ENCODE data around the gene TET3. TPM values are rescaled to one million over a fixed set of nuclear protein-coding genes. Genes with fewer than 3 reads are reported as not detected.
A peak's percentile ranks its signal among the peaks of the same experiment; 100 is the strongest.

The TET3 gene
- polyA plus RNA-seq, 1 experiment: 3.1 TPM

DNA sequence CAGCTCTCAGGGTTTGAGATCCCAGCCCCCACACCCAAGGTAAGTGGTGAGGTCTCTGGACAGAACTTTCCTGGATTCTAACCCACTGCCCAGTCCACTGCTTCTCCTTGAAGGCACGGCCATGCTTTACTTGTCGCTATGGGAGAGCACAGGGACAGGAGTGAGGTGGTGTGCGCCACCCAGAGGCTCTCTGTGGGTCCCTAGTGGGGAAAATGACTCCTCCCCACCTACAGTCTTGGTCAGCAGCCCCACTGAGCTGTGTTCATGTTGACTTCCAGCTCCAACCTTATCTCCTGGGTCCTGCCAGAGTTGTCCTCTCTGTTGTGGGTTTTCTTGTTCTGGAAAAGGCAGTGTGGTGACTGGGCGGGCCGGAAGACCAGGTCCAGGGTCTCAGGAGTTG is 11.1 kb downstream of the TET3 start:
- no peak for DNase-seq (ENCODE audit: low read depth, low spot score)
- TF ChIP-seq, protein P1, sequence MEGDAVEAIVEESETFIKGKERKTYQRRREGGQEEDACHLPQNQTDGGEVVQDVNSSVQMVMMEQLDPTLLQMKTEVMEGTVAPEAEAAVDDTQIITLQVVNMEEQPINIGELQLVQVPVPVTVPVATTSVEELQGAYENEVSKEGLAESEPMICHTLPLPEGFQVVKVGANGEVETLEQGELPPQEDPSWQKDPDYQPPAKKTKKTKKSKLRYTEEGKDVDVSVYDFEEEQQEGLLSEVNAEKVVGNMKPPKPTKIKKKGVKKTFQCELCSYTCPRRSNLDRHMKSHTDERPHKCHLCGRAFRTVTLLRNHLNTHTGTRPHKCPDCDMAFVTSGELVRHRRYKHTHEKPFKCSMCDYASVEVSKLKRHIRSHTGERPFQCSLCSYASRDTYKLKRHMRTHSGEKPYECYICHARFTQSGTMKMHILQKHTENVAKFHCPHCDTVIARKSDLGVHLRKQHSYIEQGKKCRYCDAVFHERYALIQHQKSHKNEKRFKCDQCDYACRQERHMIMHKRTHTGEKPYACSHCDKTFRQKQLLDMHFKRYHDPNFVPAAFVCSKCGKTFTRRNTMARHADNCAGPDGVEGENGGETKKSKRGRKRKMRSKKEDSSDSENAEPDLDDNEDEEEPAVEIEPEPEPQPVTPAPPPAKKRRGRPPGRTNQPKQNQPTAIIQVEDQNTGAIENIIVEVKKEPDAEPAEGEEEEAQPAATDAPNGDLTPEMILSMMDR (IDR thresholded peaks at IDR 0.05; ENCODE audit: low read depth, low read length): no peak
- H3K9me3 ChIP-seq (ENCODE audit: control insufficient read depth, insufficient read depth, low read length): no peaks in the 10 kb centered on the region
- POLR2A ChIA-PET: no interaction called here
- H3K27me3 ChIP-seq (ENCODE audit: control insufficient read depth, insufficient read depth, low read length): no peaks in the 10 kb centered on the region
- no peak overlapping the region for H3K4me3 ChIP-seq (ENCODE audit: low read depth, low read length)
- CTCF ChIA-PET: interaction anchor here (1.6 kb wide), 1 partner anchor 9 kb away, joined by 5 read pairs; no protein-coding TSS in a partner anchor
- no peak overlapping the region for H3K27ac ChIP-seq (ENCODE audit: low read depth, low read length)

DNA sequence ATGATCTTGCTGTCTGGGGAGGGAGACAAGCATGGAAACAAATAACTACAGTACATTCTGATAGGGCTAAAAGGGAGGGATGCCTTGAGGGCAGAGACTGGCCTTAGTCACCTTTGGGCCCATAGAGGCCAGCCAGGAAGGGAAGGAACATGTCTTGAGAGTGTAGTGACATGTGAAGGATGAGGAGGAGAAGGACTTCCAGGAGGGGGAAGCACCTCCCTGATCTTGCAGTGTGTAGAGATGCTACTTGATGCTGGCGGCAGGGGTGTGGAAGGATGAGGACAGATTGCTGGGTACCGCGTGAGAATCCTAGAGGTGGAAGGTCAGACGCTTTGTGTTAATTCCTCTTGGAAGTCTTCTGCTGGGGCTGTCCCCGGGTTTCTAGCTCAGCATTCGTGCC is 13.1 kb downstream of the TET3 start:
- CTCF ChIA-PET: no interaction called here

DNA sequence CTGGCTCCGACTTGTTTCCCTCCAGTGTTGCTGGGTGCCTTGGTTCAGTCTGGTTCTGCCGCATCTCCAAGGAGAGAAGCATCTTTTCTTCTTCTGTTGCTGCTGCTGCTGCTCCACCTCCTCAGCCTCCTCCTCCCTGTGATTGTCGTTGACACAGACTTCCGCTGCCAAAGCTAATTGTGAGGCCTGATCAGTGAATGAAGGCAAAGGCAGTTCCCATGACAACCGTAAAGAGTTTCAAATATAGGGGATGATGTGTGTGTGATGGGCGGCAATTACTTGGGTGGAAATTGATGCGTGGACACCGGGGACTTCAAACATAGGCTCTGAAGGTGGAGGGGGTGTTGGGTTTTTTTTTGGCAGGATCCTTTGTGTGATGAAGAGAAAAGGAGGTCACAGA is 13.7 kb downstream of the TET3 start:
- H3K27me3 ChIP-seq (ENCODE audit: control insufficient read depth, insufficient read depth, low read length): no peaks in the 10 kb centered on the region
- H3K27ac ChIP-seq (ENCODE audit: low read depth, low read length): no peak overlapping the region
- ChIA-PET POLR2A (no interaction called here), CTCF (no interaction called here)
- no peak for DNase-seq (ENCODE audit: low read depth, low spot score)
- TF ChIP-seq, protein P1 (IDR thresholded peaks at IDR 0.05; ENCODE audit: low read depth, low read length): no peak
- no peak overlapping the region for H3K4me3 ChIP-seq (ENCODE audit: low read depth, low read length)
- H3K9me3 ChIP-seq (ENCODE audit: control insufficient read depth, insufficient read depth, low read length): no peaks in the 10 kb centered on the region

More for the DNA sequence above, 13.1 kb downstream of the TET3 start:
- TF ChIP-seq, protein P1 (IDR thresholded peaks at IDR 0.05; ENCODE audit: low read depth, low read length): no peak
- POLR2A ChIA-PET: no interaction called here
- no peak for DNase-seq (ENCODE audit: low read depth, low spot score)
- Histone ChIP-seq H3K27ac (ENCODE audit: low read depth, low read length) (no peak overlapping the region), H3K4me3 (ENCODE audit: low read depth, low read length) (no peak overlapping the region), H3K27me3 (ENCODE audit: control insufficient read depth, insufficient read depth, low read length) (no peaks in the 10 kb centered on the region), H3K9me3 (ENCODE audit: control insufficient read depth, insufficient read depth, low read length) (no peaks in the 10 kb centered on the region)

DNA sequence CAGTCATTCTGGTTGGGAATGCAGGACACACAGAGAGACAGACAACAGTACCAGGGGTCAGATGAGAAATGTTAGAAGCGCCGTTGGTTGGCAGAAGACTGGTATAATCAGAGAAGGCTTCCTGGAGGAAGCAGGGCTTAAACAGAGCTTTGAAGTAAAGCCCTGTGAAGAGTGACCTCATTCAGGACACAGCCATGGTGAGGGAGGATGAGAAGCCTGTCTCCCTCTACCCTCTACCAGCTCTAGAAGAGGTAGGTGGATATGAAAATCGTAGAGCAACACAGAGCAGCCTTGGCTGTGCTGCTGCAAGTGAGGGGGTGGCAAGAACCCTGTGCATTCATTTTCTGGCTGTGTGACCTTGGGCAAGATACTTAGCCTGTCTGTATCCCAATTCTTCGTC is 14.2 kb downstream of the TET3 start:
- no peaks in the 10 kb centered on the region for H3K9me3 ChIP-seq (ENCODE audit: control insufficient read depth, insufficient read depth, low read length)
- ChIA-PET CTCF (no interaction called here), POLR2A (no interaction called here)
- no peak overlapping the region for H3K4me3 ChIP-seq (ENCODE audit: low read depth, low read length)
- no peaks in the 10 kb centered on the region for H3K27me3 ChIP-seq (ENCODE audit: control insufficient read depth, insufficient read depth, low read length)
- H3K27ac ChIP-seq (ENCODE audit: low read depth, low read length): no peak overlapping the region
- DNase-seq (ENCODE audit: low read depth, low spot score): no peak
- TF ChIP-seq, protein P1 (IDR thresholded peaks at IDR 0.05; ENCODE audit: low read depth, low read length): no peak

DNA sequence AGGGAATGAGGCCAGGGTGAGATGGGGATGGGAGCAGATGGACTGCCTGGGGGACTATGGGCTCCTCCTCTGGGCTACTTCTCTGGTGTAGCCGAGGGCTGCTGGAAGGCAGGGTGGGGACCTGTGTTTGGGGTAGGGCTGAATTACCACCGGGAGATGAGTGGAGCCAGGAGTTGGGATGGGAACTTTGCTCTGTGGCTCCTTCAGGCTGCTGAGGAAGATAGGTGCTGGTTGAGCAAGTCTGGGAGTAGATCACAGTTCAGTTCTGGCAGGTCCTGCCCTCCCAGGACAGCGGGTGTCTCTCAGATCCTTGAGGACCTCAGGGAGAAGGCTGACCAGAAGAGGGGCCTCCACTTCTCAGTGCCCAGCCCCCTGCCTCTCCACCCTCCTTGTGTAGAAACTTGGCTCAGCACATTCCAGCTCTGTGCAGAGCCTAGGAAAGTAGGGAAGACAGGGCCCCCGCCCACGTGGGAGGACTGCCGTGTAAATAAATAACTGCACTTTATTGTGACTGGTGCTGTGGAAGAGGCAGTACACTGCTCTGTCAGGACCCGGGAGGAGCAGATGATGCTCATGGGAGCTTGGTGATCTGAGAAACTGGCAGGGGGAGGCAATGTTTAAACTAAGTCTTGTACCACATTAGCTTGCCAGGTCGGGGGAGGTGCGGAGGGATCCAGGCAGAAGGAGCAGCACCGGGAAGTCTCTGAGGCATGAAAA is 15.3 kb downstream of the TET3 start:
- Histone ChIP-seq H3K4me3 (ENCODE audit: low read depth, low read length) (no peak overlapping the region), H3K27me3 (ENCODE audit: control insufficient read depth, insufficient read depth, low read length) (no peaks in the 10 kb centered on the region), H3K9me3 (ENCODE audit: control insufficient read depth, insufficient read depth, low read length) (no peaks in the 10 kb centered on the region), H3K27ac (ENCODE audit: low read depth, low read length) (no peak overlapping the region)
- ChIA-PET CTCF (no interaction called here), POLR2A (interaction anchor here (0.8 to 1.4 kb wide), 2 partner anchors 13 to 14 kb away, joined by 4 read pairs; no protein-coding TSS in a partner anchor)
- TF ChIP-seq, protein P1 (IDR thresholded peaks at IDR 0.05; ENCODE audit: low read depth, low read length): no peak
- peak; percentile 36 for DNase-seq (ENCODE audit: low read depth, low spot score)
